GM12891 (cell line): ENCODE results near the gene GNB3.

Experiments
- POLR2A ChIP-seq: IDR thresholded peaks from 2 replicates; pipeline ENCODE4 v1.6.1; 2011; ENCODE audit warnings: low read depth, low read length, control low read depth
- POLR2AphosphoS5 ChIP-seq: IDR thresholded peaks from 2 replicates; pipeline ENCODE4 v1.6.1; 2011; ENCODE audit warnings: low read depth, low read length, control low read depth
- TAF1 ChIP-seq: IDR thresholded peaks from 2 replicates; pipeline ENCODE4 v1.6.1; 2011; ENCODE audit warnings: low read depth, low read length, control low read depth

GRCh38 chr12:6822426-6823135, 18.1 kb upstream of the GNB3 start:
- TF ChIP-seq POLR2AphosphoS5, result no peak
- TF ChIP-seq TAF1, result no peak
- TF ChIP-seq POLR2A, result no peak
